NAMALWA (cell line): ENCODE results near the gene FCMR.

Experiments
- DNase-seq: peaks from one replicate; pipeline ENCODE4 v3.0.0-alpha.2; 2015; ENCODE audit warnings: low spot score

Gene FCMR

DNA sequence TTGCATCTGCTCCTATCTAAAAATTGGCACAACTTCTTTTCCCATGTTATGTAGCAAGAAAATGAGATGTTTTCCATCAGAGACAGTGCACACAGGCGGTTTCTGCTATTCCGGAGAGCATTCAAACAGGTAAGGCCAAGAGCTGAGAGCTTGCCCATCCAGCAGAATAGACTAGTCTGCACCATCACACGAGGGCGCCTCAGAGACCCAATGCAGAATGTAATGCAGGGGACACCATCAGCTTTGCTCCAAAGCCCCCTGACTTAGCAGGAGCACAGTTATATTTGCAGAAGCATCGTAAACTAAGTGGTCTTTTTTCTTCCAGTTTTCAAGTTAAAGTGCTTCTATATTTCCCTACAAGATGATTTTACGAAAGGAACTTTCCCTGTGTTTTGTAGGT, 19.8 kb downstream of the FCMR start:
- DNase-seq, result no peak

DNA sequence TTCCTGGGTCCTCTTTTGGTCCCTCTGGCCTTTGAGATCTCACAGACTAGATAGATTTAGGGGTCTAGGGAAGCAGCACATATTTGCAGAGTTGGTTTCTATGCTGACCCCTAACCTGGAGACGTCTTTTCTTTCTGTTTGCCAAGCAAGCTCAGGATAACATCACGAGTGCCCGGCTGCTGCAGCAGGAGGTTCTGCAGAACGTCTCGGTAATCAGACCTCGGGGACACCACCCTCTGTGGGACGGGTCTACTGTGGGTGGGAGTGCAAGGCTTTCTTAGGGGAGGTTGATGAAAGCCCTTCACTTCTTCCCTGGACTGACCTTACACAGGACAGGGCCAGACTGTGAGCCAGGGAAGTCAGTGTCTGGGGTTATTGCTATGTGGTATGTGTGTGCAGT, 21.6 kb downstream of the FCMR start:
- DNase-seq, result no peak

DNA sequence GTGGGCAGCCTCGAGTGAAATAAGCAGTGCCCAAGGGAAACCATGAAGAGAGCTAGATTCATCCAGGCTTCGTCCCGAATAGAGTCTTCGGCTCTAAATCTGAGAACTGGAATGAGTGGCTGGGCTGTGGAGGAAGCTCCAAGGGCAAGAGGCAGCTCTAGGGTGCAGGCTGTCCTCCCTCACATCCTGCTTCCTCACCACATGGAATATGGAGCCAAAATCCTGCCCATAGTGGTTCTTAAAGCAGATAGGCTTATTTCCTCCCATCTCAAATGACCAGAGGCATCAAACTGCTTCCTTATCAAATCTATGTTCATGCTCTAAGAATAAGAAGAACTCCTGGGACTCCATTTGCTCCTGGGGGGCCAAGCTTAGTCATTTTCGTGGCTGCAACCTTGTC, 22.0 kb downstream of the FCMR start:
- no peak for DNase-seq

DNA sequence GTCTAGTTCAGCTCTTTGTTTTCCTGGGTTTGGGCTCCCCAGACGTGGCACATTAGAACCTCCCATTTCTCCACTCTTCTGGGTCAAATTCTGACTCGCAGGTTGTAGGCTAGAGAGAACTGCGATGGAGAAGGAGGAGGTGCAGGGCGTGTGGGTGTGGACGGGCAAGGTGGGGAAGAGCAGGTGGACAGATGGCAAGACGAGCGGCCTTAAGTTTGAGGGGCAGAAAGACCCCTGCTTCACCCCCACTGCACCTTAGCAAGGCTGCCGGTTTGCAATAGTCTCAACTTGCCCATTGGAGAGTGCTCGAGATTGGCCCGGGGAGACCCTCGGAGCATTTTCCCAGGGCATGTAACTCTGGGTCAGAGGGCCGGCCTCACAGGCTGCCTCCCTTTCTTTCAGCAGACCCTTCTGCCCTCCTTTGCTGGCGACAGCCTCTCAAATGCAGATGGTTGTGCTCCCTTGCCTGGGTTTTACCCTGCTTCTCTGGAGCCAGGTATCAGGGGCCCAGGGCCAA, 22.8 kb downstream of the FCMR start:
- DNase-seq, result no peak

DNA sequence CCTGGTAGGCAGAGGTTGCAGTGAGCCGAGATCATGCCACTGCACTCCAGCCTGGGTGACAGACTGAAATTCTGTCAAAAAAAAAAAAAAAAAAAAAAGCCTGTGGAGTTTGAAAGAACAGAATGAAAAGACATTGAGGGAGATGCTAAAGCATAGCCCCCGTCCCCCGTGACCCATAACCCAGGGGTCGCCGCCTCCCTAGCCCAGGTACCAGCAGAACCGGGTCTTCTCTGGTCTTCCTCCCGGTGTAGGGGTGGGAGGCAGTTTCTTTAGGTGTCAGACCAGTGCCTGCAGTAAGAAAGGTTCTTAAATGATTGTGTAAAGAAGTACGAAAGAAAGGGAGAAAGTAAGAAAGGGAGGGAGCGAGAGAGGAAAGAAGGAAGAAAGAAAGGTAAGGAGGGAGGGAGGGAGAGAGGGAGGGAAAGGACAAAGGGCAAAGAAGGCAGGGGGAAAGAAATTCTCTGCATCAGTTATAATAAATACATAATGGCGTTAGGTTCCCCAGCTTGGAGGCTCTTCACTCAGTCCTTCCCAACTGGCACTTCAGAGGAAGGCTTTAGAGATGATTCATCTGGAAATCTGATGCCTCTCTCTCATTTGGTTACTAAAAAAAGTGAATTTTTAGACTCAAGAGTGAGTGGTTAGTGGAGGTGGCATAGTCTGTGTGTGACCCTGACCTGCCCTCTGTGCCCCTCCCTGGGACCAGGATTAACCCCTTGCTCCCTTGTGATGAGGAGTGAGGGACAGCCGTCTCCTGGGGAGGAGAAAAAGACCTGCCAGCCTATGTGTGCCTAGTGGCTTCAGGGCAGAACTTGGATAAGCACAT, 23.4 kb downstream of the FCMR start:
- no peak for DNase-seq

DNA sequence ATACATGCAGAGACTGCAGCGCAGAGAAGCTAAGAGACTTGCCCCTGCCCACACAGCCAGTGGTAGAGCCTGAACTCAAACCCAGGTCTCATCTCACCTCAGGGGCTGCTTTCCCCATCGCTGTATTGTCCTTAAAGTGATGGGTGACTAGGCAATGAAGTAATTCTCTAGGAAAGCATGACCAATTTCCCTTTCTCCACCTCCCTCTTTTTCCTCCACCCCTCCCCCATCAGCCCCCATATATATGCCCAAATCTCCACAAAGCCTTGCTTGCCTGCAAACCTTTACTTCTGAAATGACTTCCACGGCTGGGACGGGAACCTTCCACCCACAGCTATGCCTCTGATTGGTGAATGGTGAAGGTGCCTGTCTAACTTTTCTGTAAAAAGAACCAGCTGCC, 24.6 kb downstream of the FCMR start, which contains the start of gene IL24:
Gene IL24 (plus strand): TSS at position 269 of the 400 bp plus-strand sequence. CDS start 390 bp downstream, outside the sequence.
- no peak for DNase-seq

DNA sequence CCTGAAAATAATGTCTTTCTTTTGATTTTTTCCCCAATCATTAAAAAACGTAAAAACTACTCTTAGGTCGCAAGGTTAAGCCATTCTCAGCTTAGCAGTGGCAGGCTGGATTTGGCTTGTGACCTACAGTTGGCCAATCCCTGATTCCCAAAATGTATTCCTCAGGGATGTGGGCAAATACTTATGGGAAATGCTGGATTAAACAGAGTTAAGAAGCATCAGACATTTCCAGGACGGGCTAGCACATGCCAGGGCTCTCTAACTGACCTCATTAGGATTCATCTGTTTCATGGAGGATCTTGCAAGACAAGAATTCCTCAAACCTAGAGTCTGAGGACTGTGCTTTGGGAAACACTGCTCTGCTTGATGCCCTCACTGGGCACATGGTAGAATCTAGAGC, 25.5 kb downstream of the FCMR start:
- no peak for DNase-seq

DNA sequence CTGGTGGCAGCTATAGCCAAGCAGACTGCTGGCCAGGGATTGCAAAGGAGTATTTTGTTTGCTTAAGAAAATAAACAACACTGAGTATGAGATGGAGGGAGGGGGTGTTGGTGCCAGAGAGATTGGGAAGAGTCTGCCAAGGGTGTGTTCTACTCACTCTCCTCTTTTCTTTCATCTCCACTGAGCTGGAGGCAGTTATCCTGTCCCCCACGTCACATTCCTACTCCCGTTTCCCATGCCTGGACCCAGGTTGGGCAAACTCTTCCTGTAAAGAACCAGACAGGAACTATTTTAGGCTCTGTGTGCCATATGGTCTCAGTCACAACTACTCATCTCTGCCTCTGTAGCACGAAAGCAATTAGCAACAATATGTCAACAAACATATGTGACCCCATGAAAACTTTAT, 25.9 kb downstream of the FCMR start:
- no peak for DNase-seq

DNA sequence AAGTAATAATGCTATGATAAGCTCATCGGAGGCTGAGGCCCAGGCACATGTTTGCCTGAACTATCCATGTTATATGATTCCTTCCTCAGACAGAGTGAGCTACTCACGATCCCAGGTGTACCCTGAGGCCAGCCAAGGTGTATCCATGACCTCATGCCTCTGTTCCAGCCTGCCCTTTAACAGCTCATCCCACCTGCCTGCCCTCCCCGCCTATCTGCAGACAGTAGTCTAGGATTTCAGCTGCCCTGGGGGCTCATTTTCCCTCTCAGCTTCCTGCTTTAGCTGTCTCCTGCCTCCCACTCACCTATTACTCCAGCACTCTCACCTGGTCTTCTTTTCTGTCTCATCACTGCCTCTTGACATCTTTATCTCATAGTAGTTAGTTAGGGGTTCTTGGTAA, 26.4 kb downstream of the FCMR start:
- DNase-seq, result no peak

DNA sequence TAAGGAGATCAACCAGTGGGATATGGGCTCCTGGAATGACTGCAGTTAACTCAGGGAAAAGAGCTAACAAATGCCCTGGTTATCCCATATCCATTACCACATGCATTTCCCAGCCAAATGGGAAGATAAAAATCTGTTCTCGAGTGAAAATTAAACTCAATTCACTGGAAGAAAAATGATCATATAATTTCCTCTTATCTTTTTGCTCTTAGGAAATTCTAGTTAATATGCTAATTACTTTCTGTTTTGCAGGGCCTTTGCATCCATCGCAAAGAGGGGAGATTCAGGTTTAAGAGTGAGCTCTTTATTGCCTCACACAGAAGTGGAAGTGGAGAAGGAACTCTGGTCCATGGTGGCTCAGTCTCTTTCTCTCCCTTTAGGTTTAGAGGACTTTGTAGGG, 28.4 kb downstream of the FCMR start:
- DNase-seq, result no peak

DNA sequence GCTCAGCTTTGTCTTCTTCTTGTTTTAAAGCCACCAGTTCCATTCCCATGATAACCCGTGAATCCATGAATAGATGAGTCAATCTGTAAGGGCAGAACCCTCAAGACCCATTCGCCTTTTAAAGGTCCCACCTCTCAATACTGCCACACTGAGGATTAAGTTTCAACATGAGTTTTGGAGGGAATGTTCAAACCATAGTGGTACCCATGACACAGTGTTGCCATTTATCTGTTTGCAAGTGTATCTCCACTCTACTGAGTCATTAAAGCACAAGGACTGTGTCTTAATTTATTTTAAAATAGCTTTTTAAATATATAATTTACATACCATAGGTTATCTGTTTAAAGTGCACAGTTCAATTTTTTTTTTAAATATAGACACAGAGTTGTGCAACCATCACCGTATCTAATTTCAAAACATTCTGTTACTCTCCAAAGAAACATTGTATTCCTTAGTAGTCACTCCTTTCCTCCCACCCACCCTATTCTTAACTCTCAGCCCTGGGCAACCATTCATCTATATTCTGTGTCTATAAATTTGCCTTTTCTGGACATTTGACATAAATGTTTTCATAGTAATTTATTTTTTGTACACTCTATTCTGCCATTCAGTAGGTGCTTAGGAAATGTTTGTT, 29.3 kb downstream of the FCMR start:
- no peak for DNase-seq

DNA sequence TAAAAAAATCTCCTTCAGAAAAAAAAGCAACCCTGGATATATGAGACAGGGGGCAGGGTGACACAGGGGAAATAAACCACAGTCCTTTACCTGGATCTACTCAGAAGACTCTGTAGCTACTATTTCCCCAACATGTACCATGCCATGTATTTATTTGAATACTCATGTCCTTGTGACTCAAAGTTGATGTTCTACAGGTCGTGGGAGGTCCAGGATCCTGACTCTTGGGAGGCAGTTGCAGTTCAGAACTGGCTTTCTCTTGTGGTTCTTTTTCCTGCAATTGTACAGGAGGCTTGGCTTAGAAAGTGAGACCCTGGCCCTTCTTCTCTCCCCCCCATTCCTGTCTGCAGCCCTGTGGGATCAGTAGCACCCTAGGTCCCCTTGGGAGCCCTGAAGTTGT, 30.3 kb downstream of the FCMR start:
- DNase-seq, result no peak

DNA sequence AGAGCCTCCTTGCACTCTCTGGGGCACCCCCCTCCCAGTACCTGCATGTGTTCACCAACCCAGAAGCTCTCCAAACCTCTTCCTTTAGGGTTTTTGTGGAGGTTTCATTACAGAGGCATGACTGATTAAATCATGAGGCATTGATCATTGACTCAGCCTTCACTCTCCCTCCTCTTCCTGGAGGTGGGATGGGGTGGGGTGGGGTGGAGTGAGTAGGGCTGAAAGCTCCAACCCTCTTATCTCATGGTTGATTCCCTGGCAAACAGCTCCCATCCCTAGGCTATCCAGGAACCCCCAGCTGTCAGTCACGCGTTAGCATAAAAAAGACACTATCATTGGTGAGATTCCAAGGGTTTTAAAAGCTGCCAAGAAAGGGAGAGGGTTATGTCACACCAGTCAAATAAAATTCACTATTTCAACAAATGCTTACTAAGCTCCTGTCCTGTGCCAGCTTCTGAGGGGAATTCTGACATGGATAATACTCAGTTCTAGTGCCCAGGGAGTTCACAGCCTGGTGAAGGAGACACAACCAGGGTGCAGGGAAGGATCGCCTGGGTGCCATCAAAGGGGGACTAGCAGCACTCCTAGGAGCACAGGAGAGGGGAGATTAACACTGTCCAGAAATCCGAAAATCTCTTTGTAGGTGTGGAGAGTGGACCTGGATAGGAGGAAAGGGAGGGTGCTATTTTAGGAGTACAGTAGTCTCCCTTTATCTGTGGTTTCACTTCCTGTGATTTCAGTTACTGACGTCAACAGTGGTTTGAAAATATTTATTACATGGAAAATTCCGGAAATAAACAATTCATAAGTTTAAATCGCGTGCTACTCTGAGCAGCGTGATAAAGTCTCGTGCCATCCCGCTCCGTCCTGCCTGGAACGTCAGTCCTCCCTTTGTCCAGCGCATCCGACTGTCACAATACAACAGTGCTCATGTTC, 31.3 kb downstream of the FCMR start:
- no peak for DNase-seq

DNA sequence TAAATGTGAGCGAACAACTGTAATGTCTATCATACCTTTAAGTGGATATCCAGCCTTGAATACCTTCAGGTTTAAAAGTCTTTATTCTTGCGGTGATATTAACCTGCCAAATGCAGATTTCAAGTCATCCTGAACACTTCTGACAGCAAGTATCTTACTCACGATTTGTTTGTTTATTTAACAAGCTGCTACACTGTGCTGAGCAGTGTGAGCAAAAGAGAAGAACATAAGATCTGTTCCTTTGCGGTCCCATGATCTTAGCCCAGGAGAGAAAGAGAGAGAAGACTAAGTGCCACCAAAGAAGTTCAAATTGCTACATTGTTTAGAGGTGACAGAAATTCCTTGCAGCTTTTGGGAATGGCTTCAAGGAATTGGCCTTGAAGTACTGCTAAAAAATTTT, 34.0 kb downstream of the FCMR start:
- no peak for DNase-seq

DNA sequence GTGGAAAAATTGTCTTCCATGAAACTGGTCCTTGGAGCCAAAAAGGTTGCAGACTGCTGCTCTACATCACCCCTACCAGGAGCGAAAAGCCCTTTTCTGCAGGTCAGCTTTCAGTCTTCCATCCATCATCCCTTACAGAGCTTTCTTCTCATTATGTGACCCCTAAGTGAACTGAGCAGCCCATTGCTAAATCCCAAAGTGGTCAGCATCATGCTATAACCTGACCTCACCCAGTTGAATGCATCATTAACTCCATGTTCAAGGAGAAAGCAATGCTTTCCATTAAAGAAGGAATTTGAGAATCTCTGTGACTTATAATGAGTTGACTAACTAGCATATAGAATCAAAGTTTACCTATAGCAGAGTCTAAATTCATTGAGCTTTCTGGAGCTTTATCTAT, 34.9 kb downstream of the FCMR start:
- DNase-seq, result no peak

DNA sequence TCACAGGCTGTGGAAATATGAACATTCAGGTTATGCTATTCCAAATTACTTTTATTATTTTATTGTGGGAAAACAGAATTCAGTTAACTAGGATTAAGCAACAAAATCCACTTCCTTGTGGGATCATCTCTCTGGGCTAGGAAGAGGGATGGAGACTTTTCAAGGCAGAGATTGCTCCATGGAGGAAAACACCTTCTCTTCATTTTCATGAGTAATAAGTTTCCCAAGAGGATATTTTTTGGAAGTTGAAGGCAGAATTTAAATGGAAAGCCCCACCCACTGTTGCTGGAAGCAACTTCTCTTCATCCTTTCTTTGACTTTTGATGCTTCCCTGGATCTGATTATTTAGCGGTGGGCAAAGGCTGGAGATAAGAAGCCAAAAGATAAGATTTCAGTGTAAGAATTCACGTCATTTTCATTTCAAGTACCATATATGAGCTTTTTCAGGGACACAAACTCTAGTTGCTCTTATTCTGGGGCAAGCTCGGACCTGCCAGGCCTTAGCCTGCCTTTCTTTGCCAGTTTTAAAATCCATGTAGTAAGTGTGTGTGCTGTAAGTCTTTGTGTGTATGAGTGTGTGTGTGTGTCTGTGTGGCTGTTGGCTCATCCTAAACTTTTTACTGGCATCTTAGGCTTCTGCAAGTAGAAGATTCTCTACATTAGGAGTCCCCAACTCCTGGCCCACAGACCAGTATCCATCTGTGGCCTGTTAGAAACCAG, 36.2 kb downstream of the FCMR start:
- DNase-seq, result no peak

DNA sequence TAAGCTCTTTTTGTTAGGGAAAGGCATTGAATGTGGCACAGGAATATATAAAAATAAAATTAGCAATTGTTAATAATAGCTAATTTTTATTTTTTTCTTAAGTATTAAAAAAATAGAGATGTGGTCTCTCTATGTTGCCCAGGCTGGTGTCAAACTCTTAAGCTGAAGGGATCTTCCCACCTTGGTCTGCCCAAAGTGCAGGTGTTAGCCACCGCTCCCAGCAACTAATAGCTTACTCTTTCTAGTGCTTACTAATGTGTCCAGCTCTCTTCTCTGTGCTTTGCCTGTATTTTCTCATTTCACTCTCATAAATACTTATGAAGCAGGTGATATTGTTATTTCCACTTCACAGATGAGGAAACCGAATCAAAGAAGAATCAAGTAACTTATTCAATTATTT, 37.9 kb downstream of the FCMR start:
- DNase-seq, result no peak

DNA sequence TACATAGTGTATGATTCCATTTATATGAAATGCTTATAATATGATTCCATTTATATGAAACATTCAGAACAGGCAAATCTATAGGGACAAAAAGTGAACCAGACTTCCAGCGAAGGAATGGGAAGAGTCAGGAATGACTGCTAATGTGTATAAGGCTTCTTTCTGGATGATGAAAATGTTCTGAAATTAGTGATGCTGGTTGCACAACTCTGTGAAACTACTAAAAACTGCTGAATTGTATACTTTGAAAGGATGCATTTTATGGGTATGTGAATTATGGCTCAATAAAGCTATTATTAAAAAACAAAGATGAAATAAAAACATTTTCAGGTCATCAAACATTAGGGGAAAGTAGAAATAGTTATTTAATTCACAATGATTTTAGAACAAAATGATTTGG, 38.6 kb downstream of the FCMR start:
- DNase-seq, result no peak

DNA sequence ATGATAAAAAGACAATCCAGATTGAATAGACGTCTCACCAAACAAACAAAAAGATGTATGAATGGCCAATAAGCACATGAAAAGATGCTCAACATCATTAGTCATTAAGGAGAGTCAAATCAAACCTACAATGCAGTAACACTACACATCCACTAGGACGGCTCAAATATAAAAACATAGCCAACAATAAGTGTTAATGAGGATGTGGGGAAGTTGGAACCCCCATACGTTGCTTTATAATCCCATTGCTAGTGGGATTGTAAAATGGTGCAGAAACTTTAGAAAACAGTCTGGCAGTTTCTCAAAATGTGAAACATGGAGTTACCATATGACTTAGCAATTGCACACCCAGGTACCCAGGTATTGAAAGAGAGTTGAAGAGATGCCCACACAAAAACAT, 39.2 kb downstream of the FCMR start:
- peak; percentile 20 for DNase-seq

DNA sequence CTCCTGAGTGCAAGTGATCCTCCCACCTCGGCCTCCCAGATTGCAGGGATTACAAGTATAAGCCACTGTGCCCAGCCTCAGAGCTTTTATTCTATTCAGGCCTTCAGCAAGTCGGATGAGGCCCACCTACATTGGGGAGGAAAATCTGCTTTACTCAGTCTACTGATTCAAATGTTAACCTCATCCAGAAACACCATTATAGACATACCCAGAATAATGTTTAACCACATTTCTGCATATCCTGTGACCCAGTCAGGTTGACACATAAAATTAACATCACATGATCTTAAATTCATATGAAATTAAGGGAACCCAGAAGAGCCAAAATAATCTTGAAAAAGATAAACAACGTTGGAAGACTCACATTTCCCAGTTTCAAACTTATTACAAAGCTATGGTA, 41.4 kb downstream of the FCMR start:
- no peak for DNase-seq

DNA sequence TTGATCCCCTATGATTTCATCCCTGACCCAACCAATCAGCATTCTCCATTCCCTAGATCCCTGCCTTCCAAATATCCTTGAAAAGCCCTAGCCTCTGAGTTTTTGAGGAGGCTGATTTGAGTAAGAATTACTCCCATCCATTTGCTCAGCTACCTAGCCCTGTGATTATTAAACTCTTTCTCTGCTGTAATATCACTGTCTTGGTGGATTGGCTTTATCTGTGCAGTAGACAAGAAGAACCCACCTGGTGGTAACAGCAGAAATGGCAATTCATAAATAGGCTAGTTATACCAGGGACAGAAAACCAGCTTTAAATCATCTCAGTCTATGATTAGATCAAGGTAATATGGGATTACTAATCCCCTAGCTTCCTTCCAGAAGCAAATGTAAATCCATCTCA, 43.3 kb downstream of the FCMR start:
- DNase-seq, result peak; percentile 43
